GM18517 (cell line): ENCODE data around the gene MRPL21.
"Not testable (repeated sequence)": the region's sequence is repeated elsewhere in the genome, so short reads cannot be mapped to it uniquely, and the experiment has no call there.

ENCODE experiments used
- ATAC-seq: cut with Tn5 transposase; IDR thresholded peaks from one replicate; pipeline ENCODE4 v1.9.1; 2021; ENCODE audit warnings: mild to moderate bottlenecking, moderate library complexity; ENCODE audit not compliant: unreplicated experiment

Gene MRPL21

GRCh38 chr11:68872216-68873003 lies 31.2 kb downstream of the MRPL21 start:
- no peak for ATAC-seq

DNA sequence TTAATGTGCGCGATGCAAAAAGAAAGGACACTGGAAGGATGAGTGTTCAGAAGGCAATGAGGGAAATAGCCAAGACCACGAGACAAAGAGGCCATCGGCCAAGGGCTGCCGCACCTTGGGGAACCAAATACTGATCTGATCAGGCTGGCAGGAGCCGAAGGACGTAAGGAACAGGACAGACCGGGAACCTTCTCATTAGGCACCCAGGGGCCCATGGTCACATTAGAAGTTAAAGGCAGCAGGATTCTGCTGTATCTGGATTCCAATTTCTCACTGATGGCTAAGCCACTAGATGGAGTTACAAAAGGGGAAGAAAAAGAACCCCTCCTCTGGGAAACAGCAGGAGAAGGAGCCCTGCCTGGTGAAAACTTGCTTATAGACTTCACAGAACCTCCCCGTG lies 33.2 kb downstream of the MRPL21 start:
- ATAC-seq: no peak

GRCh38 chr11:68868221-68868835 lies 35.3 kb downstream of the MRPL21 start:
- no peak for ATAC-seq

- ATAC-seq: no peak
Measured at GRCh38 chr11:68867066-68867465, 36.6 kb downstream of the MRPL21 start.

DNA sequence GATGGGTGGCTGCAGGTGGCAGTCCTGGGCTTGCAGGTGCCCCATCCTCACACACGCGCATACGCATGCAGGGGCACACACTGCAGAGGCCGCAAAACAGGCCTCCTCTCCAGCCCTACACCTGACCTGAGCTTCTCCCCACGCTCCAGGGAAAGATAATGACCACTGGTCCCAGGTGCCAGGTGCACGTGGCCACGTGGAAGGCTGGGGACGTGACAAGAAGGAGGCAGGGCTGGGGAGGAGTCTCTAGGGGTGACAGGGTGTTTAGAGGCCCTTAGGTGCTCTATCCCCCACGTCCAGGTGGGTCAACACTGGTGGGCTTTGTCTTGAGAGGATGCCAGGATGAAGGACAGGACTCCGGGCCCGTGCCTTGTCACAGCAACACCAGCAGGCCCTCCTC lies 38.4 kb downstream of the MRPL21 start:
- no peak for ATAC-seq

GRCh38 chr11:68863553-68864265 lies 39.9 kb downstream of the MRPL21 start:
- no peak for ATAC-seq

DNA sequence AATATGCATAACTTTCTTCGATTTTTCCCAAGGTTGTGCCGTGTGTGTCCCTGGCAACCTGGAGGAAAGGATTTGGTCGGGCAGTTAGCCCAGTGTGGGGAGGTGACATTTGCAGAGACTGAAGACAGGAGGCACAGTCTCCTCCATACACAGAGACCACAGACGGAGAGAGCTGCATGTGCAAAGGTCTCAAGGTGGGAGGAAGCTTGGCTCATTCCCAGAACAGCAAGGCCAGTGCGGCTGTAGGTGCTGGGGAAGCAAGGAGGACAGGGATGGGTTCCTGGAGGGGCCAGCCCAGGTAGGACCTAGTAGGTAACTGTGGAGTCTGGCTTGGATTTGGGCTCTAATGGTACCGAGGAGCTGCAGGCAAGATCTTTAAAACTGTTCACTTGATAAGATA lies 41.2 kb downstream of the MRPL21 start:
- no peak for ATAC-seq

- ATAC-seq: no peak
Measured at GRCh38 chr11:68859123-68859522, 44.5 kb downstream of the MRPL21 start.

GRCh38 chr11:68857037-68857586 lies 46.5 kb downstream of the MRPL21 start:
- ATAC-seq: no peak

DNA sequence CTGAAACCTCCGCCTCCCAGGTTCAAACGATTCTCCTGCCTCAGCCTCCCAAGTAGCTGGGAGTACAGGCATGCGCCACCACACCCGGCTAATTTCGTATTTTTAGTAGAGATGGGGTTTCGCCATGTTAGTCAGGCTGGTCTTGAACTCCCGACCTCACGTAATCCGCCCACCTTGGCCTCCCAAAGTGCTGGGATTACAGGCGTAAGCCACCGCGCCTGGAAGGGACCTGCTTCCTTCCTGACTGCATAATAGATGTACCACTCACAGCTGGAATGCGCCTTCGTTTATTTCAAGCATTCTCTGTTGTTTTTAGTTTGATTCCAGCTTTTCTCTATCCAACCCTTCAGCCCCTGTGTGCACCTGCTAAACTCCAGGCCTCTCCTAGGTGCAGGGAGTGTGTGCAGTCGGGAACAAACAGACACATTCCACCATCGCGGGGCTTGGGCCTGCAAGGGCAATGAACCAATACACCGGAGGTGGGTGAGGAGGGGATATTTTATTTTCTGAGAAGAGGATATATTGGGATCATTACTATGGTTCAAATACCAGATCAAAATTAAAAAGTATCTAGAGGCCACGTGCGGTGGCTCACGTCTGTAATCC lies 47.1 kb downstream of the MRPL21 start:
- ATAC-seq: not testable (repeated sequence)

GRCh38 chr11:68855205-68855981 lies 48.2 kb downstream of the MRPL21 start:
- no peak for ATAC-seq

DNA sequence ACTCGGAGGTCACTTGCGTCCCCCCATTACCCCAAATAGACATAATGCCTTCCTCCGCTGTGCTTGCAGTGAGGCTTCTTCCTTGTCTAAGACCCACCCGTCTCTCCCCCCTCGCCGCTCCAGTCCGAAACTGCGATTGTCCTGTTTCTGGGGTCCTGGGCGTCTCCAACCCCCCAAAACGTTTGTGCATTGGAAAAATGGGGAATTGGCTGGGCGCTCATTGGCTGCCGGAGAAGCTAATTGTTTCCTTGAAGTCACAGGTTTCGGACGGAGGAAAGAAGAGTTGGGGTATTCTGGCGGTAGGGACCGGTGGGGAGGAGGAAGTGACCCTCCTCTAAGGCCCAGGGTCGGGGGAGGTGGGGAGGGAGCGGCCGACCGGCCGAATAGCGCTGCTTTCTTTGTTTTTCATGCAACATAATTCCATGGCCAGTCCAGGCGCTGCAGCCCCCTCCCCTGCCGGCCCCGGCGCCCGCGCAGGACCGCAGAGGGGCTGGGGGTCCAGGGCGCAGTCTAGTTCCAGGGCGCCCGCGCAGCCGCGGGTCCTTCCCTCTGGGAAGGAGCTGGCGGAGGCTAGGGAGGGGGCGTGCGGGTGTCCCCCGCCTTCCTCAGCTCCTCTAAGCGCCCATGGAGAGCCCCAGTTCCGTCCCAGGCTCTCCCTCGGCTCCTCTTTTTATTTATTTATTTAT lies 49.2 kb downstream of the MRPL21 start:
- ATAC-seq: no peak

DNA sequence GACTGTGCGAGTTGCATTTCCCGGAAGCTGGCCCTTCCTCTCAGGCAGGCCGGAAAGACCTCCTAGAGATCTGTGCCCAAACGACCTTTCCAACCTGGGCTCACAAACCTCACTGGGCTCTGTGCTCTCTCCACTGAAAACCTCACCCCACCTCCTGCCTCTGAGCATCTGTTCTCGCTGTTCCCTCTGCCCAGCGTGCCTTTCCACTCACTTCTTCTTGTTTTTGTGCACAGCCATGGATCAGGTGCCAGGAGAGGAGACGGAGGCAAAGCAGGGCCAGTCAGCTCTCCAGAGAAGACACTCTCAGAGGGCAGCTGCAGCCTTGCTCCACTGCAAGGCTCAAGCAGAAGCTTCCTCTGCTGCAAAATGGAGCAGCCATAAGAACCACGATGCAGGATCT lies 51.0 kb downstream of the MRPL21 start:
- ATAC-seq: no peak

GRCh38 chr11:68848429-68848828 lies 55.2 kb downstream of the MRPL21 start:
- ATAC-seq: no peak

DNA sequence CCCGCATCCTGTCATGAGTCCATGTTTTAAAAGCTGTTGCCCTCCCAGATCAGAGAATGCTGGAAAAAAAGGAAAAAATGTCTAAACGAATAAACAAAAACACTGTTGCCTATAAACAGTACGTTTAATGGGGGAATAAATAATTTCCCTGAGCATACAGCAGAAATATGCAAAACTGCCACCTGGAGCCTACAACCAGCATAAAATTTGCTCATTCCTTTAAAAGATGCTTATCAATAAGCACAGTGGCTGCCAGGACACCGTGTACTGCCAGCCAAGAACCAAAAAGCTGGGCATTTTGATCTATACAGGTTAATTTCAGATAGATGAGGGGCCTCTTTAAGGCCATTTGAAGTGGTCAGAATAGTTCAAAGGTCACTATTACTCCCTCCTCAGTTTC lies 56.2 kb downstream of the MRPL21 start:
- no peak for ATAC-seq

- no peak for ATAC-seq
Measured at GRCh38 chr11:68845351-68846002, 58.2 kb downstream of the MRPL21 start.

- ATAC-seq: no peak
Measured at GRCh38 chr11:68844801-68845200, 58.8 kb downstream of the MRPL21 start.

GRCh38 chr11:68844376-68844775 lies 59.3 kb downstream of the MRPL21 start:
- ATAC-seq: no peak

DNA sequence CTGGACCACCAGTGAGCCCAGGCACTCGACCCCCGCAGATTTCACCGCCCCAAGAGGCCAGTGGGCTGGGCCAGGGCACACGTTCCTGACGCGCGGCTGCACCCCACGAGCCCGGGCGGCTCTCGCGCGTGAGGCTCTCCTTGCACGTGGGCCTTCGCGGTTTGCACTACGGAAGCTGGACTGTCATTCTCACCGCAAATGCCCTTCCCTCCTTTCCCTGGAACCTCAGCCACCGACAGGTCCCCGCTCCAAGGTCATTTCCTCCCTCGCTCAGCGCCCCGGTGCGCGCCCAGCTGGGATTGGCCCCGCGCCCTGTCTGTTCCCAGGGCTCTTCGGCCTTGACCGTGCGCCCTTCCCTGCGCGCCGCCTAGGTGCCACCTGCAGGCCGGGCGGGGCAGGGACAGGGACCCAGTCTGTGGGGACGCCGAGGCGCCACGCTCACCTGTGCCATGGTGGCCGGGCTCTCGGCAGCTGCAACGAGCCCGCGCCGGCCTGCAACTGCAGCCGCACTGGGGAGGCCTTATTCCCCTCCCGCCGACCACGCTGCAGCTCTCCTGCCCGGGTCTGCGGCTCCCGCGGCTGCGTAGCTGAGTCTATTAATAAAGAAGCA lies 59.8 kb downstream of the MRPL21 start:
- ATAC-seq: no peak
